SK-N-SH treated with all-trans-retinoic acid at 6 μM for 48 hours (cell line): ENCODE measurements around the gene ZNF341.

Source experiments
- ATAC-seq: fragments of 200-7000 bp; cut with Tn5 transposase; 3 replicates; pipeline ENCODE4 v1.9.1; 2020; ENCODE audit warnings: mild to moderate bottlenecking, moderate library complexity
- ARNTL ChIP-seq: fragments of 450-650 bp; formaldehyde crosslinking; IDR thresholded peaks from 2 replicates; pipeline ENCODE4 v1.5.0; 2020; ENCODE audit warnings: low read depth, mild to moderate bottlenecking, moderate library complexity, borderline replicate concordance
- CREB5 ChIP-seq: fragments of 250-450 bp; sonication (Bioruptor Pico); IDR thresholded peaks from 2 replicates; pipeline ENCODE4 v1.5.1; 2020; ENCODE audit warnings: low read depth, mild to moderate bottlenecking, moderate library complexity
- ESRRG ChIP-seq: fragments of 250-450 bp; sonication (Bioruptor Pico); IDR thresholded peaks from 2 replicates; pipeline ENCODE4 v1.6.1; 2021; ENCODE audit warnings: mild to moderate bottlenecking
- GLIS3 ChIP-seq: fragments of 250-450 bp; sonication (Bioruptor Pico); IDR thresholded peaks from 2 replicates; pipeline ENCODE4 v1.5.0; 2020; ENCODE audit warnings: mild to moderate bottlenecking, moderate library complexity
- ISL1 ChIP-seq: fragments of 250-450 bp; sonication (Bioruptor Pico); IDR thresholded peaks from 2 replicates; pipeline ENCODE4 v2.1.2; 2022; ENCODE audit warnings: mild to moderate bottlenecking, moderate library complexity
- OSR1 ChIP-seq: fragments of 250-450 bp; sonication (Bioruptor Pico); IDR thresholded peaks from 2 replicates; pipeline ENCODE4 v1.8.0; 2022; ENCODE audit warnings: moderate library complexity, mild to moderate bottlenecking, inconsistent platforms
- POU6F1 ChIP-seq: fragments of 250-450 bp; sonication (Bioruptor Pico); IDR thresholded peaks from 2 replicates; pipeline ENCODE4 v1.8.0; 2021; ENCODE audit warnings: low read depth, mild to moderate bottlenecking, moderate library complexity, borderline replicate concordance
- PPARA ChIP-seq: fragments of 250-450 bp; sonication (Bioruptor Pico); IDR thresholded peaks from 2 replicates; pipeline ENCODE4 v1.5.0; 2020; ENCODE audit warnings: mild to moderate bottlenecking, borderline replicate concordance
- RARB ChIP-seq: fragments of 250-450 bp; sonication (Bioruptor Pico); IDR thresholded peaks from 2 replicates; pipeline ENCODE4 v1.8.0; 2021; ENCODE audit warnings: mild to moderate bottlenecking, moderate library complexity
- SNAI2 ChIP-seq: fragments of 250-450 bp; sonication (Bioruptor Pico); IDR thresholded peaks from 2 replicates; pipeline ENCODE4 v1.5.0; 2020; ENCODE audit warnings: mild to moderate bottlenecking, moderate library complexity
- TCF4 ChIP-seq: fragments of 250-450 bp; sonication (Bioruptor Pico); IDR thresholded peaks from 2 replicates; pipeline ENCODE4 v1.8.0; 2021; ENCODE audit warnings: mild to moderate bottlenecking, moderate library complexity, borderline replicate concordance
- TOX ChIP-seq: fragments of 250-450 bp; sonication (Bioruptor Pico); IDR thresholded peaks from 2 replicates; pipeline ENCODE4 v1.8.0; 2021; ENCODE audit warnings: mild to moderate bottlenecking, moderate library complexity, borderline replicate concordance
- ZC3H10 ChIP-seq: fragments of 250-450 bp; sonication (Bioruptor Pico); IDR thresholded peaks from 2 replicates; pipeline ENCODE4 v1.5.1; 2021; ENCODE audit warnings: mild to moderate bottlenecking, moderate library complexity
- ZFP3 ChIP-seq: fragments of 250-450 bp; sonication (Bioruptor Pico); IDR thresholded peaks from 2 replicates; pipeline ENCODE4 v1.5.0; 2020; ENCODE audit warnings: mild to moderate bottlenecking, moderate library complexity
- ZFP30 ChIP-seq: fragments of 450-650 bp; formaldehyde crosslinking; IDR thresholded peaks from 2 replicates; pipeline ENCODE4 v1.5.0; 2022; ENCODE audit warnings: mild to moderate bottlenecking, moderate library complexity
- ZNF565 ChIP-seq: fragments of 450-650 bp; formaldehyde crosslinking; conservative IDR thresholded peaks from 2 replicates; pipeline ENCODE4 v1.5.0; 2020; ENCODE audit warnings: low read depth, mild to moderate bottlenecking, moderate library complexity
- ZNF70 ChIP-seq: fragments of 450-650 bp; formaldehyde crosslinking; IDR thresholded peaks from 2 replicates; pipeline ENCODE4 v1.5.0; 2020; ENCODE audit warnings: mild to moderate bottlenecking, moderate library complexity
- ZNF8 ChIP-seq: fragments of 450-650 bp; formaldehyde crosslinking; IDR thresholded peaks from 2 replicates; pipeline ENCODE4 v1.5.0; 2020; ENCODE audit warnings: mild to moderate bottlenecking, moderate library complexity
- TF ChIP-seq, protein P1 (sequence below): fragments of 250-450 bp; sonication (Bioruptor Pico); IDR thresholded peaks from 2 replicates; pipeline ENCODE4 v1.8.0; 2020; ENCODE audit warnings: mild to moderate bottlenecking, moderate library complexity, borderline replicate concordance
- TF ChIP-seq, protein P2 (sequence below): fragments of 250-450 bp; sonication (Bioruptor Pico); IDR thresholded peaks from 2 replicates; pipeline ENCODE4 v1.5.1; 2021; ENCODE audit warnings: mild to moderate bottlenecking, moderate library complexity

ZNF341 gene

DNA sequence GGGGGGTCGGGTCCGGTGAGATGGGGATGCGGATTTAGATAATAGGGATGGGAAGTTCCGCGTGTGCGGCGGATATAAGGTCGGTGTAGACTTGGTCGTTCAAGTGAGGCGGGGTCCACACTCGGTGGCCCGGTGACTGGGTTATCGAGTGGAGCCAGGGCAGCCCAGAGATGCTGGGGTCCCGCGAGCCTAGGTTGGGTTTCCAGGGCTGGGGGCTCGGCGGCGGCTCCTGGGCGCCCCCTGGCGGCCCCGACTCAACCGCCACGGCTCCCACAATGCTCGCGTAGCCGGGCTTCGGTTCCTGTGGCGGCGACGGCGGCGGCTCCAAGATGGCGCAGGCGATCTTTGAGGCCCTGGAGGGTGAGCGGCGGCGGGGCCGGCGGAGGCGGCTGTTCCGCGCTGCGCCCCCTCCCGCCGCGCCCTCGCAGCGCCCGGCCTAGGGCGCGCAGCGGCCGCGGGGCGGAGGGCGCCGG lies at the start of gene ZNF341:
TSS of gene ZNF341 (plus strand) at position 304 of the 473 bp plus-strand sequence. CDS start at position 330, 26 bp downstream.
- ATAC-seq = peak; percentile 91
- TF ChIP-seq ARNTL = no peak
- TF ChIP-seq ZFP3 (CRISPR knock-in tag) = no peak
- no peak for TF ChIP-seq TCF4 (CRISPR knock-in tag)
- no peak for TF ChIP-seq ZNF8 (CRISPR knock-in tag)
- no peak for TF ChIP-seq POU6F1 (CRISPR knock-in tag)
- no peak for TF ChIP-seq CREB5 (CRISPR knock-in tag)
- no peak for TF ChIP-seq ISL1 (CRISPR knock-in tag)
- no peak for TF ChIP-seq ZNF565 (CRISPR knock-in tag)

- no peak for ATAC-seq
- TF ChIP-seq OSR1 = no peak
- TF ChIP-seq ISL1 (CRISPR knock-in tag) = no peak
- TF ChIP-seq, protein P1, sequence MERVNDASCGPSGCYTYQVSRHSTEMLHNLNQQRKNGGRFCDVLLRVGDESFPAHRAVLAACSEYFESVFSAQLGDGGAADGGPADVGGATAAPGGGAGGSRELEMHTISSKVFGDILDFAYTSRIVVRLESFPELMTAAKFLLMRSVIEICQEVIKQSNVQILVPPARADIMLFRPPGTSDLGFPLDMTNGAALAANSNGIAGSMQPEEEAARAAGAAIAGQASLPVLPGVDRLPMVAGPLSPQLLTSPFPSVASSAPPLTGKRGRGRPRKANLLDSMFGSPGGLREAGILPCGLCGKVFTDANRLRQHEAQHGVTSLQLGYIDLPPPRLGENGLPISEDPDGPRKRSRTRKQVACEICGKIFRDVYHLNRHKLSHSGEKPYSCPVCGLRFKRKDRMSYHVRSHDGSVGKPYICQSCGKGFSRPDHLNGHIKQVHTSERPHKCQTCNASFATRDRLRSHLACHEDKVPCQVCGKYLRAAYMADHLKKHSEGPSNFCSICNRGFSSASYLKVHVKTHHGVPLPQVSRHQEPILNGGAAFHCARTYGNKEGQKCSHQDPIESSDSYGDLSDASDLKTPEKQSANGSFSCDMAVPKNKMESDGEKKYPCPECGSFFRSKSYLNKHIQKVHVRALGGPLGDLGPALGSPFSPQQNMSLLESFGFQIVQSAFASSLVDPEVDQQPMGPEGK (CRISPR knock-in tag) = no peak
- no peak for TF ChIP-seq ZNF8 (CRISPR knock-in tag)
- no peak for TF ChIP-seq RARB (CRISPR knock-in tag)
- TF ChIP-seq, protein P2, sequence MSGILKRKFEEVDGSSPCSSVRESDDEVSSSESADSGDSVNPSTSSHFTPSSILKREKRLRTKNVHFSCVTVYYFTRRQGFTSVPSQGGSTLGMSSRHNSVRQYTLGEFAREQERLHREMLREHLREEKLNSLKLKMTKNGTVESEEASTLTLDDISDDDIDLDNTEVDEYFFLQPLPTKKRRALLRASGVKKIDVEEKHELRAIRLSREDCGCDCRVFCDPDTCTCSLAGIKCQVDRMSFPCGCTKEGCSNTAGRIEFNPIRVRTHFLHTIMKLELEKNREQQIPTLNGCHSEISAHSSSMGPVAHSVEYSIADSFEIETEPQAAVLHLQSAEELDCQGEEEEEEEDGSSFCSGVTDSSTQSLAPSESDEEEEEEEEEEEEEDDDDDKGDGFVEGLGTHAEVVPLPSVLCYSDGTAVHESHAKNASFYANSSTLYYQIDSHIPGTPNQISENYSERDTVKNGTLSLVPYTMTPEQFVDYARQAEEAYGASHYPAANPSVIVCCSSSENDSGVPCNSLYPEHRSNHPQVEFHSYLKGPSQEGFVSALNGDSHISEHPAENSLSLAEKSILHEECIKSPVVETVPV (CRISPR knock-in tag) = no peak
- TF ChIP-seq ARNTL = no peak
- no peak for TF ChIP-seq ZC3H10 (CRISPR knock-in tag)
These were observed 47.1 kb upstream of the ZNF341 start for GRCh38 chr20:33684533-33685327.

- ATAC-seq = peak; percentile 10
- TF ChIP-seq ARNTL = no peak
These were observed 46.3 kb upstream of the ZNF341 start for GRCh38 chr20:33685328-33686099.

DNA sequence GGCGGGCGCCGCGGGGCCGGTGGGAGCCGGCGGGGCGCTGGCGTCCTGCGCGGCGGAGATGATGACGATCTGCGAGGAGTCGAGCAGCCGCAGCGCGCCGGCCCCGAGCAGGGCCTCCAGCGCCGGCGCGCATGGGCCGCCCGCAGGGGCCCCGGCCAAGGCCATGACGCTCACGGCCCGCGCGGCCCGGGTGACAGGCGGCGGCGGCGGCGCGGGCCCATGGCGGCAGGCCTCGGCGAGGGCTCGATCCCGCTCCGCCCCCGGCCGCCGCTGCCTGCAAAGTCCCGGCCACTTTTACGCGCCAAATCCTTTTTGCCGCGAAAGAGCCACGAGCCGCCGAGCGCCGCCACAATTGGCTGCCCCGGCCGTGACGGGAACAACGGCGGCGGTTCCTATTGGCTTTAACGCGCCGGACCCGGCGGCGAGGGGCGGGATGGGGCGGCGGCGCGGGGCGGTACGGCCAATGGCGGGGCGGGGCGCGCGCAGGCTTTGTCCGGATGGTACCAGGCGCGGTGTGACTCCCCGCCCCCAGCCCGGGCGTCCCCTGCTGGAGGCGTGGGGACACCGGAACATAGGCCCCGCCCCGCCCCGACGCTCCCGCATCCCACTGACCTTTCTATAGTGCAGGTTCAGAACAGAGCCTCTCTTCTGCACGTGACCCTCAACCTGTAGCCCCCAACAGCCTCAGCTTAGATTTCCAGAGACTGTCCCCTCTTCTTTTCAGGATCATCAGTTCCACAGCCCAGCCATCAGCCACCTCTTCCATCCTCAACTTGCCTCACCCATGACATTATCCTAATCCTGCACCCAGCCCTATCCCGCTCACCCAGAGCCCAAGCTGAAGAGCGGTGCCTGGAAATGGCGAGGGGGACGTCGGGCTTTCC lies 45.5 kb upstream of the ZNF341 start, which contains the start of gene E2F1:
TSS of gene E2F1 (minus strand) at position 286 of the 884 bp plus-strand sequence. CDS start at position 165, 121 bp downstream.
- peak; percentile 98 for ATAC-seq
- no peak for TF ChIP-seq PPARA (CRISPR knock-in tag)
- TF ChIP-seq ESRRG (CRISPR knock-in tag) = no peak
- TF ChIP-seq ZNF8 (CRISPR knock-in tag) = no peak
- no peak for TF ChIP-seq ARNTL
- TF ChIP-seq ZNF565 (CRISPR knock-in tag) = no peak
- no peak for TF ChIP-seq ZFP3 (CRISPR knock-in tag)
- no peak for TF ChIP-seq ZC3H10 (CRISPR knock-in tag)
- no peak for TF ChIP-seq GLIS3 (CRISPR knock-in tag)
- TF ChIP-seq SNAI2 (CRISPR knock-in tag) = no peak
- TF ChIP-seq ZNF70 (CRISPR knock-in tag) = no peak
- no peak for TF ChIP-seq RARB (CRISPR knock-in tag)
- TF ChIP-seq, protein P1 (CRISPR knock-in tag) = no peak
- TF ChIP-seq POU6F1 (CRISPR knock-in tag) = no peak
- no peak for TF ChIP-seq CREB5 (CRISPR knock-in tag)
- no peak for TF ChIP-seq TOX (CRISPR knock-in tag)
- no peak for TF ChIP-seq TCF4 (CRISPR knock-in tag)
- no peak for TF ChIP-seq ZFP30 (CRISPR knock-in tag)
